ENCODE measurements around the gene HOXC6. TPM values are rescaled to one million over a fixed set of nuclear protein-coding genes. Genes with fewer than 3 reads are reported as not detected.
A peak's percentile ranks its signal among the peaks of the same experiment; 100 is the strongest.

HOXC6 gene
- total and polyA plus RNA-seq, 2 of the 13 experiments (the other 11 are each of a cell fraction or from before 2014, with no cell fraction given), result not detected

- TF ChIP-seq ZNF460 (CRISPR knock-in tag; IDR thresholded peaks at IDR 0.05; ENCODE audit: borderline replicate concordance) (no peak), THAP11 (CRISPR knock-in tag; IDR thresholded peaks at IDR 0.05) (0 out of 2 replicates have a peak, but pooled peaks have one; percentile 9), E2F1 (CRISPR knock-in tag; IDR thresholded peaks at IDR 0.05) (peak; percentile 54; the same call in 1 of the 2 replicates), MBD4 (IDR thresholded peaks at IDR 0.05; ENCODE audit: borderline replicate concordance, low read length) (no peak), IKZF4 (CRISPR knock-in tag; IDR thresholded peaks at IDR 0.05; ENCODE audit: borderline replicate concordance, low read depth, not compliant biosample characterization) (no peak), ZFP62 (CRISPR knock-in tag; IDR thresholded peaks at IDR 0.05) (no peak), ZNF720 (CRISPR knock-in tag; IDR thresholded peaks at IDR 0.05) (no peak), MZF1 (CRISPR knock-in tag; IDR thresholded peaks at IDR 0.05; ENCODE audit: borderline replicate concordance) (no peak), ZNF570 (CRISPR knock-in tag; IDR thresholded peaks at IDR 0.05; ENCODE audit: borderline replicate concordance) (no peak), ADNP (CRISPR knock-in tag; IDR thresholded peaks at IDR 0.05) (no peak), IRX3 (CRISPR knock-in tag; IDR thresholded peaks at IDR 0.05; ENCODE audit: borderline replicate concordance, low read depth) (no peak), ZNF333 (CRISPR knock-in tag; IDR thresholded peaks at IDR 0.05; ENCODE audit: borderline replicate concordance) (no peak), ZFP91 (CRISPR knock-in tag; IDR thresholded peaks at IDR 0.05; ENCODE audit: borderline replicate concordance) (peak; percentile 41; the same call in 1 of the 2 replicates), SRF (IDR thresholded peaks at IDR 0.05; ENCODE audit: low read depth, low read length) (no peak), NONO (IDR thresholded peaks at IDR 0.05) (no peak), NONO (CRISPR knock-in tag; conservative IDR thresholded peaks at IDR 0.05) (no peak), ZNF317 (CRISPR knock-in tag; IDR thresholded peaks at IDR 0.05) (no peak), LCORL (IDR thresholded peaks at IDR 0.05) (no peak), LCORL (CRISPR knock-in tag; IDR thresholded peaks at IDR 0.05) (peak; percentile 77; the same call in 1 of the 2 replicates), PCBP1 (IDR thresholded peaks at IDR 0.05; ENCODE audit: borderline replicate concordance, low read depth, low read length) (no peak), TRIM24 (CRISPR knock-in tag; IDR thresholded peaks at IDR 0.05) (no peak), TEF (CRISPR knock-in tag; IDR thresholded peaks at IDR 0.05) (no peak), ZNF703 (CRISPR knock-in tag; IDR thresholded peaks at IDR 0.05; ENCODE audit: borderline replicate concordance) (no peak), BCL3 (CRISPR knock-in tag; IDR thresholded peaks at IDR 0.05) (peak; percentile 52; the same call in 1 of the 2 replicates), RAD51 (IDR thresholded peaks at IDR 0.05; ENCODE audit: borderline replicate concordance) (no peak), SAFB2 (CRISPR knock-in tag; IDR thresholded peaks at IDR 0.05; ENCODE audit: borderline replicate concordance, low read depth) (no peak)
Measured at GRCh38 chr12:53994264-53995001, 33.8 kb upstream of the HOXC6 start (continued).

Data from HepG2 (cell line).